Endothelial cell of umbilical vein (primary cell): ENCODE data around the gene PUDP.

Source experiments
- POLR2A ChIP-seq: IDR thresholded peaks from 2 replicates; pipeline ENCODE4 v1.6.1; 2012; ENCODE audit warnings: low read depth, mild to moderate bottlenecking, control low read depth, low read length
- TF ChIP-seq, protein P1 (sequence below): IDR thresholded peaks from 2 replicates; pipeline ENCODE4 v1.6.1; 2011; ENCODE audit not compliant: insufficient read depth, insufficient read length

GRCh38 chrX:7168371-7168770 is 20.4 kb upstream of the PUDP start:
- no peak for TF ChIP-seq POLR2A
- TF ChIP-seq, protein P1, sequence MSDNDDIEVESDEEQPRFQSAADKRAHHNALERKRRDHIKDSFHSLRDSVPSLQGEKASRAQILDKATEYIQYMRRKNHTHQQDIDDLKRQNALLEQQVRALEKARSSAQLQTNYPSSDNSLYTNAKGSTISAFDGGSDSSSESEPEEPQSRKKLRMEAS: no peak
